ENCODE data around the gene G6PC1.

DNA sequence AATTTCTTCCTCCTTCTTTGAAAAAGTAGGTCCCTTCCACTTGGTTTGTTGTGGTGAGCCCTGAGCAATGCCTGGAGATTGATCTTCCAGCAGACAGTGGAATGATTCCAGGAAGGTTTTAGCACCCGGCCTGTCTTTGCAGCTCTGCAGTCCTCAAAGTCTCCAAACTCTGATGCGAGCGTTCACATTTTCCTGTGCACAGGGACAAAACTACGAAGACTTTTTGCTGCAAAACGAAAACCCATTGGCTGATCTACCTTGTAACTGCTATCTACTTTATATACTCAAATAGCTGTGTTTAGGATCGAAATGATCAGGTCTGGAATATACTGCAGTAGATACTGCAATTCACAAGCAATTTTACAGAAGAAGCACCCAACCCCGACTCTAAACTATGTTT lies 21.7 kb downstream of the G6PC1 start:
- TF ChIP-seq, protein P1, sequence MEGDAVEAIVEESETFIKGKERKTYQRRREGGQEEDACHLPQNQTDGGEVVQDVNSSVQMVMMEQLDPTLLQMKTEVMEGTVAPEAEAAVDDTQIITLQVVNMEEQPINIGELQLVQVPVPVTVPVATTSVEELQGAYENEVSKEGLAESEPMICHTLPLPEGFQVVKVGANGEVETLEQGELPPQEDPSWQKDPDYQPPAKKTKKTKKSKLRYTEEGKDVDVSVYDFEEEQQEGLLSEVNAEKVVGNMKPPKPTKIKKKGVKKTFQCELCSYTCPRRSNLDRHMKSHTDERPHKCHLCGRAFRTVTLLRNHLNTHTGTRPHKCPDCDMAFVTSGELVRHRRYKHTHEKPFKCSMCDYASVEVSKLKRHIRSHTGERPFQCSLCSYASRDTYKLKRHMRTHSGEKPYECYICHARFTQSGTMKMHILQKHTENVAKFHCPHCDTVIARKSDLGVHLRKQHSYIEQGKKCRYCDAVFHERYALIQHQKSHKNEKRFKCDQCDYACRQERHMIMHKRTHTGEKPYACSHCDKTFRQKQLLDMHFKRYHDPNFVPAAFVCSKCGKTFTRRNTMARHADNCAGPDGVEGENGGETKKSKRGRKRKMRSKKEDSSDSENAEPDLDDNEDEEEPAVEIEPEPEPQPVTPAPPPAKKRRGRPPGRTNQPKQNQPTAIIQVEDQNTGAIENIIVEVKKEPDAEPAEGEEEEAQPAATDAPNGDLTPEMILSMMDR (conservative IDR thresholded peaks at IDR 0.05), result no peak
- TF ChIP-seq ZFX (IDR thresholded peaks at IDR 0.05), result no peak

Measured in C4-2B (cell line).